Esophagus squamous epithelium (tissue), 5 donors: Measurements from ENCODE around the gene TEX12. TPM values are rescaled to one million over a fixed set of nuclear protein-coding genes. Genes with fewer than 3 reads are reported as not detected.
"Not testable (repeated sequence)": the region's sequence is repeated elsewhere in the genome, so short reads cannot be mapped to it uniquely, and the experiment has no call there.

Source experiments
- DNase-seq: peaks from one replicate; lab custom pipeline; 2025; lab: John Stamatoyannopoulos, UW
- H3K27ac ChIP-seq, 4 donors: fragments of 200-600 bp; sonication (generic); one replicate each; pipeline ENCODE4 v1.5.1; 2016 to 2019; ENCODE audit warnings: mild to moderate bottlenecking in 1 of 4
- H3K27me3 ChIP-seq, 4 donors: fragments of 200-600 bp; sonication (generic); 1 replicate in 3 of 4; 2 replicates in 1 of 4; pipeline versions ENCODE4 v1.5.1 to v1.6.0; 2017 to 2021; ENCODE audit warnings: antibody characterized with exemption in 1 of 4
- H3K36me3 ChIP-seq, 3 donors: fragments of 200-600 bp; sonication (generic); one replicate each; pipeline ENCODE4 v1.5.1; 2016 to 2019
- H3K4me1 ChIP-seq, 3 donors: fragments of 200-600 bp; sonication (generic); one replicate each; pipeline ENCODE4 v1.5.1; 2017 to 2019
- H3K4me3 ChIP-seq, 4 donors: fragments of 200-600 bp; sonication (generic); 1 replicate in 3 of 4; 2 replicates in 1 of 4; pipeline ENCODE4 v1.5.1; 2016 to 2019; ENCODE audit warnings: mild to moderate bottlenecking in 2 of 4, moderate library complexity in 1 of 4
- H3K9me3 ChIP-seq, 3 donors: fragments of 200-600 bp; sonication (generic); one replicate each; pipeline ENCODE4 v1.5.1; 2016 to 2019
- CTCF ChIP-seq, 6 experiments: fragments of 450-650 bp in 4 of 6; fragments of 200-600 bp in 2 of 6; sonication (generic) in 2 of 6; IDR thresholded peaks; one replicate each; pipeline ENCODE4 v1.5.1; 2016 to 2019; ENCODE audit warnings: antibody characterized with exemption in 6 of 6, mild to moderate bottlenecking in 4 of 6, moderate library complexity in 4 of 6
- POLR2A ChIP-seq, 4 donors: fragments of 450-650 bp; IDR thresholded peaks; one replicate each; pipeline ENCODE4 v1.6.1; 2017; ENCODE audit warnings: antibody characterized with exemption in 4 of 4, mild to moderate bottlenecking in 4 of 4, moderate library complexity in 3 of 4
- WGBS, 2 donors: methylation state at CpG; one replicate each; pipeline ENCODE4 v1.1.5; 2018; 5-methylcytosine and 5-hydroxymethylcytosine counted together
- intact Hi-C: fragments of 100-400 bp; cut with DNase I; formaldehyde crosslinking; loops from one replicate; pipeline ENCODE4 v1.15.0; 2022
- total RNA-seq, 4 donors: library from RNA; depleted of rRNA; stranded (reverse); fragments of >200 nt; gene quantifications; one replicate each; pipeline ENCODE4 v1.1.0, GENCODE V29; 2016
- donor health status: DM: yes; HTN: yes; CAD: no.

Gene TEX12
- total RNA-seq, 4 donors from 2014 or later, result 0.38 to 2.5 TPM; not detected in 2

DNA sequence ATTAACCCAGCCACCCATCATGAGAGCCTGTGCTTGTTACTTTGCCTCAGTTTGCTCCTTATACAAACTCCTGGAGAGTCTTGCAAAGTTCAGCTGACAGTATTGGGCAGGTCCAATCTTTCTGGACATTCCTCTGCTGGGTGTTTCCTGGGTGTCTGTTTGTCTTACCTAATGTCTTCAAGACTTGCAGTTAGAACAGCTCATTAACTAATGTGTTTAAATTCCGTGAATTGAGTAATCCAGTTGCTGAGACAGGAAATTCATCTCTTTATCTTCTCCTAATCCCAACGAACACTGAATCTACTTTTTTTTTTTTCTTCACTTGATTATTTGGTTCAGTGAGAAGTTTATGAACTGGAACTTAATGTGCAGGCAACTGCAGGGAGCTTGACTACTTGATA lies 28.8 kb downstream of the TEX12 start:
- peaks cover 0 to 18% (median 13%) of the 10 kb centered on the region in 3 donors for H3K4me1 ChIP-seq
- H3K4me3 ChIP-seq, result no peak overlapping the region
- WGBS, 2 donors, result 19 to 24% methylated on average over 2 of the region's 2 CpGs
- no peaks in the 10 kb centered on the region for H3K36me3 ChIP-seq
- intact Hi-C loops, result no loop called here
- TF ChIP-seq CTCF (IDR thresholded peaks at IDR 0.05) (no peak), POLR2A (IDR thresholded peaks at IDR 0.05) (no peak)
- no peak for DNase-seq
- H3K9me3 ChIP-seq, result no peaks in the 10 kb centered on the region
- H3K27me3 ChIP-seq, result no peaks in the 10 kb centered on the region
- H3K27ac ChIP-seq, result peak overlapping the region; percentile 52 to 80 (median 56)

DNA sequence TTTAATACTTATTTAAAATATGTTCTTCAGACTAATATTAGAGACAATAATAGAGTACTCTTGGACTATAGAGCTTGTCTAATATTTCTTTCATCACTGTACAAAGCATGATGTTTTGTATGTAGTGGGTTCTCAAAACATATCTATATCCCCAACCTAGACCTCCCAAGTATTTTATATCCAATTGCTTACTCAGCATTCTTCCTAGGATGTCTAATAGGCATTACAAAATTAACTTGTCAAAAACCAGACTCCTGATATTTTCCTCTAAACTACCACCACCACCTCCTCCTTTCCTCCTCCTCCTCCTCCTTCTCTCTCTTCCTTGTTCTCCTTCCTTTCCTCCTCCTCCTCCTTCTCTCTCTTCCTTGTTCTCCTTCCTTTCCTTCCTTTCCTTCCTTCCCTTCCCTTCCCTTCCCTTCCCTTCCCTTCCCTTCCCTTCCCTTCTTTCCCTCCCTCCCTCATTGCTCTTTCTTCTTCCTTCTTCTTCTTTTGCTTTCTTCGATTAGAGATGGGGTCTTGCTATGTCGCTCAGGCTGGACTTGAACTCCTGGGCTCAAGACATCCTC lies 29.4 kb downstream of the TEX12 start:
- 88 to 93% methylated on average over 2 of the region's 2 CpGs for WGBS, 2 donors
- no peak overlapping the region for H3K27ac ChIP-seq
- no peak for TF ChIP-seq CTCF (IDR thresholded peaks at IDR 0.05)
- no peak for TF ChIP-seq POLR2A (IDR thresholded peaks at IDR 0.05)
- DNase-seq, result no peak
- no peaks in the 10 kb centered on the region for H3K36me3 ChIP-seq
- peaks cover 0 to 18% (median 13%) of the 10 kb centered on the region in 3 donors for H3K4me1 ChIP-seq
- no peaks in the 10 kb centered on the region for H3K27me3 ChIP-seq
- intact Hi-C loops, result no loop called here
- H3K9me3 ChIP-seq, result no peaks in the 10 kb centered on the region
- no peak overlapping the region for H3K4me3 ChIP-seq

GRCh38 chr11:112199101-112199500 lies 31.9 kb downstream of the TEX12 start:
- DNase-seq, H3K27ac ChIP-seq, H3K27me3 ChIP-seq, H3K4me3 ChIP-seq, H3K9me3 ChIP-seq, intact Hi-C loops, H3K36me3 ChIP-seq: not testable (repeated sequence)
- 69 to 76% methylated on average over 4 of the region's 4 CpGs for WGBS, 2 donors
- H3K4me1 ChIP-seq, result peaks cover 0 to 18% (median 8%) of the 10 kb centered on the region in 3 donors

GRCh38 chr11:112200252-112200651 lies 33.1 kb downstream of the TEX12 start:
- no peak overlapping the region for H3K27ac ChIP-seq
- no peaks in the 10 kb centered on the region for H3K9me3 ChIP-seq
- intact Hi-C loops, result no loop called here
- TF ChIP-seq CTCF (IDR thresholded peaks at IDR 0.05) (no peak), POLR2A (IDR thresholded peaks at IDR 0.05) (no peak)
- no peaks in the 10 kb centered on the region for H3K36me3 ChIP-seq
- no peak for DNase-seq
- WGBS, 2 donors, result 19 to 28% methylated on average over 2 of the region's 2 CpGs
- H3K4me3 ChIP-seq, result no peak overlapping the region
- H3K27me3 ChIP-seq, result no peaks in the 10 kb centered on the region
- peaks cover 0 to 16% (median 6%) of the 10 kb centered on the region in 3 donors for H3K4me1 ChIP-seq

DNA sequence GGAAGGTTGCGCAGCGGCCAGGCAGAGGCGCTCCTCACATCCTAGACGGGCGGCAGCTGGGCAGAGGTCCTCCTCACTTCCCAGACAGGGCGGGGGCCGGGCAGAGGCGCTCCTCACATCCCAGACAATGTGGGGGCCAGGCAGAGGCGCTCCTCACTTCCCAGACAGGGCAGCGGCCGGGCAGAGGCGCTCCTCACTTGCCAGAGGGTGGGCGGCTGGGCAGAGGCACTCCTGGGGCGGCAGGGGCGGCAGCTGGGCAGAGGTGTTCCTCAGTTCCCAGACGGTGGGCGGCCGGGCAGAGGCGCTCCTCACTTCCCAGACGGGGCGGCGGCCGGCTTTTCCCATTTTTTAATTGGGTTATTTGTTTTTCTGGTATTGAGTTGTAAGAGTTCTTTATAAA lies 38.9 kb downstream of the TEX12 start:
- Histone ChIP-seq H3K4me3 (no peak overlapping the region), H3K27ac (no peak overlapping the region), H3K4me1 (no peaks in the 10 kb centered on the region), H3K36me3 (no peaks in the 10 kb centered on the region), H3K9me3 (no peaks in the 10 kb centered on the region), H3K27me3 (no peaks in the 10 kb centered on the region)
- intact Hi-C loops, result no loop called here
- WGBS, 2 donors, result 80 to 98% methylated on average over 1 to 6 of the region's 23 CpGs
- no peak for DNase-seq
- TF ChIP-seq CTCF (IDR thresholded peaks at IDR 0.05) (no peak), POLR2A (IDR thresholded peaks at IDR 0.05) (no peak)

GRCh38 chr11:112210890-112211289 lies 43.7 kb downstream of the TEX12 start:
- 83 to 87% methylated on average over 1 of the region's 1 CpG for WGBS, 2 donors
- Histone ChIP-seq H3K27ac (no peak overlapping the region), H3K36me3 (no peaks in the 10 kb centered on the region), H3K27me3 (no peaks in the 10 kb centered on the region), H3K4me3 (no peak overlapping the region), H3K9me3 (no peaks in the 10 kb centered on the region), H3K4me1 (peaks cover 0 to 7% (median 0%) of the 10 kb centered on the region in 3 donors)
- TF ChIP-seq POLR2A (IDR thresholded peaks at IDR 0.05), result no peak
- no peak for TF ChIP-seq CTCF (IDR thresholded peaks at IDR 0.05)
- intact Hi-C loops, result no loop called here
- no peak for DNase-seq
